CD4-positive, alpha-beta T cell treated with Interleukin-17A for 4 hours (primary cell): ENCODE measurements around the gene TSPAN15.
"Not testable (repeated sequence)": the region's sequence is repeated elsewhere in the genome, so short reads cannot be mapped to it uniquely, and the experiment has no call there.

Source experiments
- DNase-seq: peaks from one replicate; pipeline ENCODE4 v3.0.0-alpha.2; 2020; ENCODE audit warnings: mixed read lengths

Gene TSPAN15

DNA sequence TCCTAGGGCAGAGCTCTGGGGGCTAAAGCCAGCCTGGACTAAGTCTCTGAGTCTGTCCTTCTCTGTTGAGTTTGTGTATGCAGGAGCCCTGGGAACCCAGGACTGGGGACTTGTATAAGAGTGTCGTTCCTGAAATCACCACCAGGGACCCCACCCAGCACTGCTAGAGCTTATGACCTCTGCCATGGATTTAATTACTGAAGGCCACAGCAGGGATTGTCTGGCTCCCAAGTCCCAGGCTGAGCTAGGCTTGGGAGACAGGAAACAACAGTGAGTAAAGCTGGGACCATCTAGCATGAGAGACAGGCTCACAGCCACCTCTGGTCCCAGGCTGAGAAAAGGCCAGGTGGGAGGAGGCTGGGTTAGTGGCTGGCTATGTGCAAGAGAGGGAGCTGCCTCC, 1.4 kb upstream of the TSPAN15 start:
- peak; percentile 65 for DNase-seq

DNA sequence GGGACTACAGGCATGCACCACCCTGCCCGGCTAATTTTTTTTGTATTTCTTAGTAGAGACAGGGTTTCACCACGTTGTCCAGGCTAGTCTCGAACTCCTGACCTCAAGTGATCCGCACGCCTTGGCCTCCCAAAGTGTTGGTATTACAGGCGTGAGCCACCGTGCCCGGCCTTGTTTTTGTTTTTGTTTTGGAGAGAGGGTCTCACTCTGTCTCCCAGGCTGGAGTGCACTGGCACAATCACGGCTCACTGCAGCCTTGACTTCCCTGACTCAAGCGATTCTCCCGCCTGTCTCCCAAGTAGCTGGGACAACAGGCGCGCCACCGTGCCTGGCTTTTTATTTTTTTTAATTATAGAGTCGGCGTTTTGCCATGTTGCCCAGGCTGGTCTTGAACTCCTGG, 870 bp upstream of the TSPAN15 start:
- not testable (repeated sequence) for DNase-seq

DNA sequence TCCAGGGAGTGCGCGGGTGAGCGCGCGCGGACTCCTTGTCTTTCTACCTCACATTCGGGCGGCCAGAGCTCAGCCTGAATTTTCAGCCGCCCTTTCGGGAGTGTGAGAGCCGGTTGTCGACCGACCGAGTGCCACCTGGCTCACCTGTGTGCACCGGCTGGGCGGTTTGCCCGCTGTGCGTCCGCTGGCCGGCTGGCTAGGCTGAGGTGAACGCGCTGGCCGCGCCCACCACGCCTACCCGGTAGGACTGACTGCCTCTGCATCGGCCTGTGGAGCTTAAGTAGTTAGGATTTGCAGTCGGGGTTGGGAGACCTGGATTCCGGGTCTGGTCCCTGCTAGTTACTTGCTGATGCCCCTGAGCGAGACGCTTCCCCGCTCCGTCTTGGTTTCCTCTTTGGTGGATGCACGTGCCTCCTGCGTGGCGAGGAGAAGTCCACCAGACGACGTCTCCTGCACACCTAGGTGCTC, 553 bp downstream of the TSPAN15 start:
- peak; percentile 37 for DNase-seq

DNA sequence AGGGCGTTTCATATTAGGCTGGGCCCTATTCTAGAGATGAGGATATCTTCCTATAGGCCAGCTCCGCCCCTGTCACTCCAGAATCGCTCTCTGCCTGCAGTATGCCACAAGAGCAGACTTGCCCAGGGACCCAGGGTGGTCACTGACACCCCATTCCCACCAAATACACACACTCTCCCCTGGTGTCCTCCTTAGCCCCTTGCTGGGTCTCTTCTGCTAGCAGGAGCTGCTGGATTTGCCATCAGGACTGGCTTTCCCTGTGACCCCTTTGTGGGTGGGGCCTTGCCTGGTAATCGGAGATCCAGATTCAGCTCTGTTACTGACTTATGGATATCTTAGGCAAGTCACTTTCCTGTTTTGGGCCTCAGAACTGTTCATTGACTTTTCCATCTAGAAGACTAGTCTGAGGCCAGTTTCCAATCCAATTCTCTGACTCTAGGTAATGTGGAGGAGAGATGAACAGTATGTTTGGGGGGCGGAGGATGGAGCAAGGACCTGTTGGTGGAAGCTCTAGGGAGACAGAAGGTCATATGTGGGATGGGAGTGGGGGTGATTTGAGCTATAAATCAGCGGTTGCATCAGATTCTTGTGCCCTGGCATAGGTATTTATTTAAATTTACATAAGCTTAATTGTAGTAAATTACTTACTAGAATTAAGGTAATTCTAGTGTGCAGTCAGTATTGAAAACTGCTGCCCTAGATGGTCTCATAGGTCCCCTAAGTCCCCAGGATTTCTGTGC, 1.6 kb downstream of the TSPAN15 start:
- no peak for DNase-seq

DNA sequence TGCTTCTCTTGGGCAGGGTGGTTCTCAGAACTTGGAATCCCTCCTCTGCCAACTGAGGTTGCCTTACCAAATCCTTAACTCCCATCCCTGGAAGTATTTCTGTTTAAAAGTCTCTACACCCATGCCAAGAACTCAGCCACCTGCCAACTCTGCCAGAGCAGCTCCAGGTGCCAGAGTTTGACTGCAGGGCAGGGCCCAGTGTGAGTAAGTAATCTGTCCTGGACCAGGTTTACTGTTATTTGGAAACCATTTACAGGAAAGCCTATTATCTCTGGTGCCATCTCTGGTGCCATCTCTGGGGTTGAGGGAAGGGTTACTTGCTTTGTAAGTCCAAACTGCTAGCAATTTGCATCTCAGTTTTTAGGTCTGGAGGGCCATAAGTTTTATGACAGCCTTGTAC, 2.5 kb downstream of the TSPAN15 start:
- DNase-seq: no peak

DNA sequence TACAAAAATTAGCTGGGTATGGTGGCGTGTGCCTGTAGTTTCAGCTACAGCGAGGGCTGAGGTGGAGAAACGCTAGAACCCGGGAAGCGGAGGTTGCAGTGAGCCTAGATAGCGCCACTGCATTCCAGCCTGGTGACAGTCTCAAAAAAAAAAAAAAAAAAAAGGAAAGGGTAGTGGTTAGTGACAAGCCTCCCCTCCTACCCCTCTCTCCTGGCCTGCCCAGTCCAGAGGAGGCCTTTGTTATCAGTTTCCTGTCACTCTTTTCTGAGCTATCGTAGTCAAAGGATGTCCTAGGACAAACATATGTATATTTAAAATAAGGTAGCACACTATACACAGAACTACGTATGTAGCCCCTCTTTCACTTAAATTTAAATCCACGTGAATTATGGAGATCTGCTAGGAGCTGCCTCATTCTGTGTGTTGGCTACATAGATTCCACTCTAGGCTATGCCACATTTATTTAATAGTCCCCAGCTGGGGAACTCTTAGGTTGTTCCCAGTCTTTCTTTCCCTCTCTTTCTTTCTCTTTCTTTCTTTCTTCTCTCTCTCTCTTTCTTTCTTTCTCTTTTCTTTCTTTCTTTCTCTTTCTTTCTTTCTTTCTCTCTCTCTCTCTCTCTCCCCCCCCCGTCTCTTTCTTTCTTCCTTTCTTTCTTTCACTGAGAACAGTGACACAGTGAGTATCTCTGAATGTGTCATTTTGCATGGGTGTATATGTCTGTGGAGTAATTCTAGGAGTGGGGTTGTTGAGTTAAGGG, 3.9 kb downstream of the TSPAN15 start:
- no peak for DNase-seq

DNA sequence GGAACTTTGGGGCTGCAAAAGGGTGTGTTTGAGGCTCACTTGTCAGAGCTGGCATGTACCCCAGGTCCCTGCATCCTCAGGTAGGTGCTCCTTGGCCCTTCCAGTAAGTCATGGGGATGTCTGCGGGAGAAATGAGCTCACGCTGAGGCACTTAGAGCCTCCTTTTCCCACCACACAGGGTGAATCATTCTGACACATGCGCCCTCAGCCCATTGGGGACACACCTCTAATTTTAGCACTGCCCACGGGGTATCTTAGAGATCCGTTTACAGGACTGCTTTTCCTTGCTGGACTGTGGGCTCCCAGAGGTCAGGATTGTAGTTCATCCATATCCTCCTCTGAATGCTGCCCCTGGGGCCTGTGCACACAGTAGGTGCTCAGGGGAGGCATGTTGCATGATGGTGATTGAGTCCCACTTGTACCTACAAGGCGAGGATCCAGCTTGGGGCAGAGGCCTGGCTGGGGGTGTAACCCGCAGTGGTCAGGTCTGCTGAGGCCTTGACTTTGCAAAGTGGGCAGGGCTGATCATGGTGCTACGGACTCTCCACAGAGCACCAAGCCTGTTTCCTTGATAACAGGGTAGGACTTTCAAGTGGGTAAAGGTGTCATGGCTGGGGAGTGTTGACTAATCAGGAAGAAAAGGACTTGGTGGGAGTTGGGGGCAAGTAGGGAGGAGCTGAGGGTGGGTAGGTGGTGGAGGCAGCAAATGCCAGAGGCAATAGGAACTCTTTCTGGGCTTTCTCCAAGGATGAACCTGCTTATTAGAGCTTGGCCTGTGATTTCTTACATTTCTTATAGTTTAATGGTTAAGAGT, 5.8 kb downstream of the TSPAN15 start:
- DNase-seq: no peak

DNA sequence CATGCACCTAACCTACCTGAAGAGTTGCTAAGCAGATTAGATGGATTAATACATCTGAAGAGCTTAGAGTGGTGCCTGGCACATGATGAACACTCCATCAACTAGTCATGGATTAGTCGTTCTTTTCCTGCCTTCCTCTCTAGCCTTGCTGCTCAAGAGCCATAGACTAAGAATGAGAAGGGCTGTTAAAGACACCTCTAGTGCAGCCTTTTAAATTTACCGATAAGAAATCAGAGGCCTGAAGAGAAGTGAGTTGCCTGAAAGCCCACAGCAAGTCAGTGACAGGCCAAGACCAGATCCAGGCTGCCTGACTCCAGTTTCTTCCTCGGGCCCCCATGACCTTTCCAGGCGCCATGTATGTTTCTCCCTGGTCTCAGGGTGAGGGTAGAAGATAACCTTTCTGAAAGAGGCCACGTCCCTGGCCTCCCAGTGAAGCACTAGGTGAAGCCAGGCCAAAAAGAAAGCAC, 6.5 kb downstream of the TSPAN15 start:
- no peak for DNase-seq

DNA sequence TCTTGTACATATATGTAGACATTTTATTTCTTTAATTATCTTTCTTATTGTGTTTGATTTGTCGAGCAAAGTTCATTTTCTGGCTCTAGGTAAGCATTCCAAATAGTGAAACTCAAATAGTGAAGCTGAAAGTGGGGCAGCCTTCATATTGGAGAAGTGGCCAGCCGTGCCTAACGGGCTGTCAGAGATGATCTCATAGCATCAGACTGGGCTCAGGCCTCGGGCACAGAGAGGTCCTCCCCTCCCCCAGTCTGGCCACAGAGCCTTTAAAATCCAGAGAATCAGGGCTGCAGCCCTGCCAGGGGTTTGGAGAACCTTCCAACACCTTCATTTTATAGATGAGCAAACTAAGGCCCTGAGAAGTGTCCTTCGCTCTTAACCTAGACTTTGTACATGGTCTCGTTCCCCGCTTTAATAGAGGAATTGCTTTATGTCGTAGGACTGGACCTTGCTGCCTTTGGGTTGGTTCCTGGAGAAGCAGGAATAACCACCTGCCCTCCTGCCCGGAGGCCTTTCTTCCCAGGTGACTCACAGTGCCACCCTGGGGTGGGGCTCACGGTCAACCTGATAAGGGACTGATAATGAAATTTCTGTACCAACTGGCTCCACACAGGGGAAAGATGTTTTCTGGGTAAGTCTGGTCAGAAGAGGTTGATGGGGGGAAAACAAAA, 7.3 kb downstream of the TSPAN15 start:
- no peak for DNase-seq

DNA sequence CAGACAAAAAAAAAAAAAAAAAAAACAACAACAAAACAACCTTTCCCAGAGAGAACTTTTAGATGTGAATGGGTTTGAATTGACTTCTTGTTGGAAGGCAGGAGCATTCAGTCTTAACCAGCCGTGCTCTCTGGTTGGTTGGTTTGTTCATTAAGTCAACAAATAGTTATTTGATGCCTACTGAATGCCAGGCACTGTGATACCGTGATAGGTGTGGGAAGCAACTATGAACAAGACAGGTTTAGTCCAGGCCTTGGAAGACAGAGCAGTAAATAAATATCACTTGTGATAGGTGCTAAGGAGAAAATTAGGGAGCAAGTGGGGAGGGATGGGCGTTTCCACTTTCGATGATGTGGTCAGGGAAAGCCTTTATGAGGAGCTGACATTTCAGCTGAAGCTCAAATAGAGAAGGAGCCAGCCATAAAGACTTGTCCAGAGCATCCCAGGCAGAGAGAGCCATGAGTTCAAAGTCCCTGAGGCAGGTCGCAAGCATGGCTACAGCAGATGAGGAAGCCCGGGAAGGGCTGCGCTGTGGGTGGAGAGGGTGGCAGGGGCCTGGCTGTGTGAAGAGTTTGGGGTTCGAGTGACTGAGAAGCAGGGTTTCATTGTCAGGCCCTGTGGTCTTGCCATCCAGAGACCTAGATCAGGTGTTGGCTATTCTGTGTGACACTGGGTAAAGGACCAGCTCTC, 8.0 kb downstream of the TSPAN15 start:
- DNase-seq: no peak

DNA sequence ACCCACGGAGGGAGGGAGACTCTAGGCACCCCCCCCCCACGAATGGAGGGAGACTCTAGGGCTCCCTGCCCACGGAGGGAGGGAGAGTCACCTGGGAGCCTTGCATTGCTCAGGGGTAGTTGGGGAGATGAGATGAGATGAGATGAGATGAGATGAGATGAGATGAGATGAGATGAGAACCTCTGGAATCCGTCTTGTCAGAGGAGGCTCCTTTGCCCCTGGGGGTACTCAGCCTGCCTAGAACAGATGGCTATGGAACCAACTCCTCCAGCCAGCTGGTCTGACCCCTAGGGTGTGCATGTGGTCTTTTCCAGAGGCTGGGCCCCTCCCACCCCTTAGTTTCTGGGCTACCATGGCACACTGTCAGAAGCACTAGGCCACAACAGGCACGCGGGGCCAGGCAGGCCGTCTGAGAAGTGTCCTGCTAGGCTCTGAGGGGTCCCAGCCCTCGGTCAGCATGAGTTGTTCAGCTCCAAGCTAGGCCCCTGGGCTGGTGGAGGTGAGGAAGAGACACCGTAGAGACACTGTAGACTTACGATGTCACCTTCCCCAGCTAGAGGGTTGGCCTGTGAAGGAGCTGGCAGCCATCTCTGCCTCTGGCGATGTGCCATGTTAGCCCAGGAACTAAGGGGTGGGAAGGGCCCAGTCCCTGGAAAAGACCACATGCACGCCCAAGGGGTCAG, 8.8 kb downstream of the TSPAN15 start:
- DNase-seq: no peak

DNA sequence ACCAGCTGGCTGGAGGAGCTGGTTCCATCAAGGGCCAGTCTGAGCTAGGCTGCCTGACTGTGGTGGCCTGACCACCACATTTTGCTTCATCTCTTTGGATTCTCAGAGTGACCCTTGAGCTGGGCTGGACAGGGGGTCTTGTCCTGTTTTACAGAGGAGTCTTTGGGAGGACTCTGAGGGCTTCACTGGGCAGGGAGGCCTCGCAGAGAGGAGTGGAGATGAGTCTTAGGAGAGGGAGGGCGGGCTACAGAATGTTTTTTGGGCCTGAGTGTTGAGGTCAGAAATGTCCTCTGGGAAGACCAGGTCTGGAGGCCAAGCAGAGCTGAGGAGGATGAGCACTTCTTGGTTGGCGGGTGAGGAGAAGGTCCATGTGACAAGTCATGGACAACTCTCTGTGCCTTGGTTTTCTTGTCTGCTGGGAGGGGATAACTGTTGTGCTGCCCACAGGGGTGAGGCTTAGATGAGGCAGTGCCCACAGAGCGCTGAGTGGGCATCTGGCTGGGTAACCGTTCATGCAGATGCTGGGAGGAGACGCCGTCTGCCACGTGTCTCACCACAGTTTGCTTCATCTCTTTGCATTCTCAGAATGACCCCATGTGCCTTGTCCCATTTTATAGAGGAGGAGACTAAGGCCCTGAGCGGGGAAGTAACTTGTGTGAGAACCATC, 9.4 kb downstream of the TSPAN15 start:
- DNase-seq: no peak

DNA sequence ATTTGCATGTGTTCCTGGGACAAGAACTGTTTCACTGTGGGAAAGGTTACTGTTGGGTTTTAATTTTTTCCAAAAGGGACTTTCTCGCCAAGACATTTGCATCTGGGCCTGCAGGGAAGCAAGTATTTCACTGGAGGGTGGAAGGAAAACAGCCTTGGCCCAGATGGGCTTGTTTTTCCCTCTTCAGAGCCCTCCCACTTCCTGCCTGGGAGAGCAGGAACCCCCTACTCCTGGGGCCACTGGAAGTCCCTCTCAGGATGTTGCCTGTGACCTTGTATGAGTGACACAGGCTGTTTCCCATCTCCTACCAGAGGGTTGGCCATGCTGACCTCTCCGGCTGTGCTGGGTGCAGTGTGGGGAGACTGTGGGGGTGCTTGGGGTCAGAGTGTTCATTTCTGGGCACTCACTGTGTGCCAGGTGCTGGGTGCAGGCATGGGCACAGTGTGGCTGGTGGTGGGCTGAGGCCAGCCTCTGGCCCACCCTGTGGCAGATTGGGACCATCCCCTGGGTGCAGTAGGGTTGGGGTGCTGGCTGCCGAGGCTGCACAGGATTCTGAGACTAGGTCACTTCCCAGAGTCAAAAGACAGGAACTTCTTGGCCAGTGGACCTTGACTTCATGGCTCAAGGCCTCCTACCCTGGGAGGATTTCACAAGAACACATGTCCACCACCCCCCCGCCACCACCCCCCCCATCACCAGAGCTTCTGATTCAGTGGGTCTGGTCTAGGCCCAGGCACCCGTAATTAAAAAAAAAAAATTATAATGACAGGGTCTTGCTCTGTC, 10.2 kb downstream of the TSPAN15 start:
- no peak for DNase-seq

DNA sequence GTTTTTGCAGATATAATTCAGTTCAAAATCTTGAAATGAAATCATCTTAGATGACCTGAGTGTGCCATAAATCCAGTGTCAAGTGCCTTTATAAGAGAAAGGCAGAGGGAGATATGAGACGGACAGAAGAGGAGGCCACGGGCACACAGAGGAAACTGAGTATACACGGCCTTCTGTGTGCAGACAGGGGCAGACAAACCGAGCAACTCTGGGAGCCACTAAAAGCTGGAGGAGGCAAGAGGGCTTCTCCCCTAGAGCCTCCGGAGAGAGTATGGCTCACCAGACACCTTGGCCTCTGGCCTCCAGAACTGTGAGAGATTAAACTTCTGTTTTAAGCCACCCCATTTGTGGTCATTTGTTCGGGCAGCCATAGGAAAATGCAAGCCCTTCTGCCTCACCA, 12.6 kb downstream of the TSPAN15 start:
- no peak for DNase-seq

DNA sequence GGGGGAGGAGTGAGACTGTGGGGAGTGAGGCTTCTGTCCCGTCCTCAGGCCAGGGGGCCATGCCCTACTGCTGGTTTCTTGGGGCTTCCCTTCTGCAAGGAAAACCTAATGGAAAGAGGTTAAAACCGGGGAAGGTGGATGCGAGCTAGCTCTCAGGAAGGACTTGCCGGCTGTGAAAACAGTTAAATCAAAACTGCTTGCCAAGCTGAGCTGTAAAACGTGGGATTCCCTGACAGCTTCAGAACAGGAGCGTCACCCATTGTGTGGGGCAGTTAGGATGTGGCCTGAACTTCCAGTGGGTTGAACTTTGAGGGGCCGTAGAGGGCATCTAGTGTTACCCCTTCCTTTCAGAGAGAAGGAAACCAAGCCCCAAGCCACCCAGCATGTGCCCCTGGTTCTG, 13.1 kb downstream of the TSPAN15 start:
- no peak for DNase-seq

DNA sequence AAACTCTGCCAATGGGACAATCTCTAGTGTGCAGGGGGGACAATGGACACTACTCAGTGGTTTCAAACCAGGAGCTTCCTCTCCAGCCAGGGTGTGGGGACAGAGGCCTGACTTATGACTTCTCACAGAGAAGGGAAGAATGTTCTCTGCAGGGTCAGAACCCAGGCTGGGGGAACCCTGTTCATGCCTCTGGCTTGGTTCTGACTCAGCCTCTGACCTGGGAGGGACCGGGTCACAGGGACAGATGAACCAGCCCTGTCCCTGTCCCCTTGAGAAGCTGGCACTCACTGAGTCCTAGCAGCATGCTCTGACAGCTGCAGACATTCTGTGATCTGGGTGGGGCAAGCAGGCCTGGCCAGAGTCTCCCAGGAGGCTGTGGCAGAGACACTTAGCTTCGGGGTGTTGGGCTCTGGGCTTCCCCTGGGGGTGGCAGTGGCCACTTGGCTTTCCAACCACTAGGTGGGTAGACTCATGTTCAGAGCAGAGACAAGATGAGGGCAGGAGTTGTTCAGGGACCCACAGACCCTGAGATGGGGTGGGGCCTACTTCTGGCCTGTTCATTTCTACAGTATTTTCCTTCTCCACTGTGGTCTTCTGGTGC, 13.6 kb downstream of the TSPAN15 start:
- DNase-seq: peak; percentile 4

DNA sequence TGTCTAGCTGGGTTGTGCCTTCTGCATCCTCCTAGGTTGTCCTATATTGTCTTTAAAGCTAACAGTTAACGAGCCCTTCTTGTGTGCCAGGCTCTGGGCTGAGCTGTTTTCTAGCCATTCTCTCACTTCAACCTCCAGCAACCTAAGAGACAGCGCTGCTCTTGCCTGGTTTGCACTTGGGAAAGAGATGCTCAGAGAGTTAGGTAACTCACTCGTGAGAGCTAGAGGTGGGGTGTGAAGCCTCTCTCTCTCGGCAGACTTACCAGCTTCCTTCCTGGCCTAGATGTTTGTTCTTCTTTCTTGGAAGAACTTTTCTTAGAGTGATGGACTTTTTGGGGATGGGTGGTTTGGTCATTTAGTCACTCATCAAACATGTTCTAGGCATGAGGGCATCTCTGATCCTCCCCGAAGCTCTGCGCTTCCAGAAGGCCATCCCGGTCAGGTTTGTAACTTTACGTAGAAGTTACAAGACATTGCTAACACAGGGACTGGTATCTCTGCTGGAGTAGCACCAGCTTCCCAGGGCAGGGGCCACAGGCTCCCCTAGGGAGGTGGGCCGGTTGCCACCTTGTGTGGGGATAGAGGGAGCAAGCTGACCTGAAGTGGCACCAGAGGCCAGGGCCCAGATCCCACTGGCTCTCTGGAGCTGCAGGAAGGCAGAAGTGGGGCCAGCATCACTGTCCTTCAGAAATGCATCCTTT, 14.3 kb downstream of the TSPAN15 start:
- DNase-seq: peak; percentile 7

DNA sequence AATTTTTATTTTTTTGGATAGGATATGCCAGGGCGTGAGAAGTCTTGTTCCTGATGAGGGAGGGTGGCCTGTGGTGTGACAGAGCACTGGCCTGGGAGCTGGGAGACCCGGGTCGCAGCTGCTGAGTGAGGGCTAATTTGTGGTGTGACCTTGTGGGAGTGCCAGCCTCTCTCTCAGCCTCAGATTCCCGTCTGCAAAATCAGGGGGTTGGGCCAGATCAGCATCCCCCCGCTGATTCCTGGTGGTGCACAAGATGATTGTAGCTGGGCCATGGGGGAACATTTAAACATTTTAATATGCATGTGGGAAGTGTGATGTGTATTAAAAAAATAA, 14.9 kb downstream of the TSPAN15 start:
- DNase-seq: no peak

DNA sequence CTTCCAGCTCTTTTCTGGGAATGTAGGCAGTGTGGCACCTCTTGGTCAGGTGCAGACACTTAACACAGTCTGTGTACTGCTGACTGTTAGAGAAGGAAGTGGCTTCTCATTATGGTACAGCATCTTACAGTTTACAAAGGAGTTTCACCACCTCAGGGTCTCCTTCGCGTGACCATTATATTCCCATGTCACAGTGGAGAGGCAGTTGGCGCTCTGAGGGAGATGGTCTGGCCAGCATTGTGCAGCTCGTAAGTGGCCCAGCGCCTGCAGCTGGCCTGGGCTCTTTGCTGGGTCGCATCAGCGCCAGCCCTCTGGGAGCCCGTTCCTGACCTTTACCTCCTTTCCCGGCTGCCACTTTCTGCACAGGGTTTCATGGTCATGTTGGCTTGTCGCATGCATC, 15.4 kb downstream of the TSPAN15 start:
- no peak for DNase-seq
